ENCODE results near the gene NFKBIL1.

NFKBIL1 gene

GRCh38 chr6:31535538-31536324 is 11.7 kb upstream of the NFKBIL1 start:
- no peak for DNase-seq

GRCh38 chr6:31538805-31539400 is 8.5 kb upstream of the NFKBIL1 start:
- no peak for DNase-seq

GRCh38 chr6:31540640-31541039 is 6.8 kb upstream of the NFKBIL1 start:
- no peak for DNase-seq

GRCh38 chr6:31541059-31541657 is 6.2 kb upstream of the NFKBIL1 start:
- peak; percentile 5 to 31 for DNase-seq

- DNase-seq, result peak; percentile 96
These were observed 5.5 kb upstream of the NFKBIL1 start, which contains the start of gene DDX39B for GRCh38 chr6:31541658-31542521. Gene DDX39B (minus strand): TSS chr6:31542003. CDS start chr6:31540532, 1,471 bp downstream.

- no peak for DNase-seq
These were observed 3.8 kb upstream of the NFKBIL1 start for GRCh38 chr6:31543639-31544038.

- DNase-seq, result no peak
These were observed 2.7 kb upstream of the NFKBIL1 start for GRCh38 chr6:31544676-31545075.

- no peak for DNase-seq
These were observed 2.1 kb upstream of the NFKBIL1 start for GRCh38 chr6:31545291-31545690.

- peak; percentile 91 to 94 for DNase-seq
These were observed 960 bp upstream of the NFKBIL1 start, which contains the start of gene ATP6V1G2 for GRCh38 chr6:31546339-31546957. Gene ATP6V1G2 (minus strand): TSS chr6:31546608. CDS start chr6:31546559, 49 bp downstream.

GRCh38 chr6:31547727-31548543 is 527 bp downstream of the NFKBIL1 start:
- no peak for DNase-seq

GRCh38 chr6:31548544-31548873 is 1.1 kb downstream of the NFKBIL1 start:
- DNase-seq, result no peak

GRCh38 chr6:31551371-31551770 is 4.0 kb downstream of the NFKBIL1 start:
- DNase-seq, result peak; percentile 9 to 47

GRCh38 chr6:31556307-31556706 is 8.9 kb downstream of the NFKBIL1 start:
- DNase-seq, result no peak

GRCh38 chr6:31557443-31558317 is 10.3 kb downstream of the NFKBIL1 start:
- DNase-seq, result no peak

- no peak for DNase-seq
These were observed 10.9 kb downstream of the NFKBIL1 start for GRCh38 chr6:31558318-31558625.

- DNase-seq, result no peak
These were observed 11.5 kb downstream of the NFKBIL1 start for GRCh38 chr6:31558631-31559500.

- no peak for DNase-seq
These were observed 12.2 kb downstream of the NFKBIL1 start for GRCh38 chr6:31559606-31559957.

- no peak for DNase-seq
These were observed 12.7 kb downstream of the NFKBIL1 start for GRCh38 chr6:31559958-31560696.

- no peak for DNase-seq
These were observed 13.3 kb downstream of the NFKBIL1 start for GRCh38 chr6:31560697-31561058.

All from NCI-H524 (cell line).